ENCODE data around the gene THADA.
"Not testable (repeated sequence)": the region's sequence is repeated elsewhere in the genome, so short reads cannot be mapped to it uniquely, and the experiment has no call there.

THADA gene

DNA sequence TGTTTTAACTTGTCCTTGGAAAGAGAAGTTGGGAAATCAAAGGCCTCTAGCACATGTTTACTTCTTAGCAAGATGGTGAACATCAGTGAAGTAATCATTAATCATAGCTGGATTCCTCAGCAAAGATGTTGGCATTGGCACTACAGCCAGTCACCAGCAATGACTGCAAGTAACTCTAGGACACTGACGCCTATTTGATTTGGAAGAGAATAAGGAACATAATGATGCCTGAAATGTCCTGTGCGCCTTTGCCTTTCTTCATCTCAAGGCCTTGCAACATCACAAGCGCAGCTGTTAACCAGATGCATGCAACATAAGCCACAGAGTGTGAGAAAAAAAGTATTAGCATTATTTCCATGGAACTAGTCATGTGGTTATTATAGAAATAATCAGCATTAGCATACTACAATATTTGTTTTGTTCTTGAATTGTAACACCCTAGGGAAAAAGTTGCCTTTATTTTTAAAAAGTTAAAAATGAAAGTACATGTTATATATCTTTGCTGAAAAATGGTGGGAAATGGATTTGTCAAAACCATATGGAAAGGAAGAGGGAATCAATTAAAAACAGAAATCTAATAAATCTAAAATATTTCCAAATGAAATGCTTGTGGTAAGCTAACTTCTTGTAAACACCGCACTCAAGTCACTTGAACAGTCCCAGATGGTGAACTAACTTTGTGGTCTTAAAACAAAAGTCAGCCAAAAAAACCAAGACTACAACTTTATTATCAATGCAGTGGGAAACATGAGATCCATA is 55.6 kb downstream of the THADA start:
- peak; percentile 100 for DNase-seq (ENCODE audit: low read depth)
- no peak for TF ChIP-seq CTCF (conservative IDR thresholded peaks at IDR 0.05; ENCODE audit: control insufficient read depth, insufficient read depth, low read depth, low read length)
- no peak overlapping the region for H3K4me3 ChIP-seq (ENCODE audit: control insufficient read depth, low read depth, low read length)

- H3K4me3 ChIP-seq (ENCODE audit: control insufficient read depth, low read depth, low read length) = no peak overlapping the region
- no peak for TF ChIP-seq CTCF (conservative IDR thresholded peaks at IDR 0.05; ENCODE audit: control insufficient read depth, insufficient read depth, low read depth, low read length)
- DNase-seq (ENCODE audit: low read depth) = peak; percentile 30
These were observed 56.4 kb downstream of the THADA start for GRCh38 chr2:43539436-43539835.

DNA sequence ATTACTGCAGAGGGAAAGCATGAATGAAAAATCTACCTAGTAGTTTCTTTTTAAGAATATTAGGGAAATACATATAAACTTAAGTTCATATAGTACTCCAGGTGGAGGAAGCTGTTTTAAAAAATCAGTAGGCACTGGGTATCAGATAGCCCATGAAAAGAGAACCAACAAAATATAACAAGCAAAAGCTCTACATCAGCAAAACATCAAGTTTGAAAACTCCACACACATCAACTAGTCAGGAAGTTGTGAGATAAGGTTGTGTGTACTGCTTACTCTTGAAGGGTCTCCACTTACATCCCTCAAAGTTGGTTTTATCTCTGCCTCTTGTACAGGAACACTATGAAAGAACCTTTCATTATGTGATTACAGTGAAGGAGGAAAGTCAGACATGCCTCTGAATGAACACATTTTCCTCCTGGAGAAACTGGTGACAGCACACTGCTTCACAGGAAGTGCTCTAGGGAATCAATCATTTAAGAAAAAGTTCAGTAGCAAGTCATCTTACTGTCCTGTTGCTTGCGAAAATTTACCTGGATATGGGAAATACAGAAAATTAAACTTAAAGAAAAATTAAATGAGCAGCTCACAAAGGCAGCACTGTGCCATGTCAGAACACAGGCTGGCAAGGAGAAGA is 57.7 kb downstream of the THADA start:
- H3K4me3 ChIP-seq (ENCODE audit: control insufficient read depth, low read depth, low read length) = no peak overlapping the region
- TF ChIP-seq CTCF (conservative IDR thresholded peaks at IDR 0.05; ENCODE audit: control insufficient read depth, insufficient read depth, low read depth, low read length) = no peak
- peak; percentile 30 for DNase-seq (ENCODE audit: low read depth)

- TF ChIP-seq CTCF (conservative IDR thresholded peaks at IDR 0.05; ENCODE audit: control insufficient read depth, insufficient read depth, low read depth, low read length) = no peak
- no peak for DNase-seq (ENCODE audit: low read depth)
- no peak overlapping the region for H3K4me3 ChIP-seq (ENCODE audit: control insufficient read depth, low read depth, low read length)
These were observed 58.7 kb downstream of the THADA start for GRCh38 chr2:43537137-43537536.

DNA sequence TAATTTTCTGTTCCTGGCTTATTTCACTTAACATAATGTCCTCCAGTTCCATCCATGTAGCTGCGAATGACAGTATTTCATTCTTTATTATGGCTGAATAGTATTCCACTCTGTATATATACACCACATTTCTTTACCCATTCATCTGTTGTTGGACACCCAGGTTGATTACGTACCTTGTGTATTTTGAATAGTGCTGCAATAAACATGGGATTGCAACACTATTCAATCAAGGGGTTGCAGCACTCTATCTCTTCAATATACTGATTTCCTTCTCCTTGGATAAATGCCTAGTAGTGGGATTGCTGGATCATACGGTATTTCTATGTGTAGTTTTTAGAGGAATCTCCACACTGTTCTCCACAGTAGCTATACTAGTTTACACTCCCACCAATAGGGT is 61.3 kb downstream of the THADA start:
- no peak overlapping the region for H3K4me3 ChIP-seq (ENCODE audit: control insufficient read depth, low read depth, low read length)
- DNase-seq (ENCODE audit: low read depth) = no peak
- TF ChIP-seq CTCF (conservative IDR thresholded peaks at IDR 0.05; ENCODE audit: control insufficient read depth, insufficient read depth, low read depth, low read length) = no peak

GRCh38 chr2:43532572-43532971 is 63.3 kb downstream of the THADA start:
- not testable (repeated sequence) for H3K4me3 ChIP-seq (ENCODE audit: control insufficient read depth, low read depth, low read length); DNase-seq (ENCODE audit: low read depth)

GRCh38 chr2:43531251-43531650 is 64.6 kb downstream of the THADA start:
- DNase-seq (ENCODE audit: low read depth) = no peak
- no peak for TF ChIP-seq CTCF (conservative IDR thresholded peaks at IDR 0.05; ENCODE audit: control insufficient read depth, insufficient read depth, low read depth, low read length)
- H3K4me3 ChIP-seq (ENCODE audit: control insufficient read depth, low read depth, low read length) = no peak overlapping the region

Data from fibroblast of mammary gland (primary cell).